Stimulated activated naive CD8-positive, alpha-beta T cell treated with anti-CD3 and anti-CD28 coated beads, Interleukin-15, Interleukin-2, amounts not matched to agents 100 ng/mL and 50 ng/mL, for 24 hours (primary cell): ENCODE results near the gene NCAM1.

Source experiments
- H3K27ac Mint-ChIP-seq: one replicate; pipeline ENCODE4 v1.8.0; 2021; ENCODE audit warnings: mild to moderate bottlenecking, mixed read lengths
- H3K27me3 Mint-ChIP-seq: one replicate; pipeline ENCODE4 v1.8.0; 2021; ENCODE audit warnings: mixed read lengths
- H3K36me3 Mint-ChIP-seq: one replicate; pipeline ENCODE4 v1.8.0; 2021; ENCODE audit warnings: low read depth, mixed read lengths
- H3K4me1 Mint-ChIP-seq: one replicate; pipeline ENCODE4 v1.8.0; 2021; ENCODE audit warnings: low read depth, mixed read lengths
- H3K4me3 Mint-ChIP-seq: one replicate; pipeline ENCODE4 v1.8.0; 2021; ENCODE audit warnings: mild to moderate bottlenecking, mixed read lengths
- H3K9me3 Mint-ChIP-seq: one replicate; pipeline ENCODE4 v1.8.0; 2021; ENCODE audit warnings: mixed read lengths

Gene NCAM1

DNA sequence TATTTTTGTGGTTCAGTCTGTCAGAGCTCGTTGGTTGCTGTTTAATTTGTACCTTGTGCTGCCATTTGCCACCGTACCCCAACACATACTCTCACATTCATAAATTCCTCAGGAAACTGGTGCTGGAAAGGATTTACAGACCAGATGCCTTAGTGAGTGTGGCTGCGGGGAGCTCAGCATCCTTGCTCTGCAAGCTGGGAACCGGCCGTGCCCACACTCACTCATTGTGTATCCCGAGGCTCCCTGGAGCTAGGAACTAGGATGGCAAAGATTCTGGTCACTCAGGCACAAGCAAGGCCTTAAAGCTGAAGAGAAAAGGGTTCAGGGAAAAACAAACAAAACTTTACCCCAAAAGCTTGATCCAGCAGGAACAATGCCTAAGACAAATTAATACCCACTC is 288.6 kb downstream of the NCAM1 start:
- peaks cover 4% of the 10 kb centered on the region for H3K4me1 Mint-ChIP-seq
- H3K27ac Mint-ChIP-seq, result no peak overlapping the region
- no peak overlapping the region for H3K4me3 Mint-ChIP-seq
- H3K36me3 Mint-ChIP-seq, result no peaks in the 10 kb centered on the region
- H3K9me3 Mint-ChIP-seq, result no peaks in the 10 kb centered on the region
- H3K27me3 Mint-ChIP-seq, result peaks cover 23% of the 10 kb centered on the region

- Mint-ChIP-seq H3K4me1 (peaks cover 4% of the 10 kb centered on the region), H3K27ac (no peak overlapping the region), H3K27me3 (peaks cover 17% of the 10 kb centered on the region), H3K9me3 (no peaks in the 10 kb centered on the region), H3K4me3 (no peak overlapping the region), H3K36me3 (no peaks in the 10 kb centered on the region)
Observed at GRCh38 chr11:113251281-113251680, 290.1 kb downstream of the NCAM1 start.

DNA sequence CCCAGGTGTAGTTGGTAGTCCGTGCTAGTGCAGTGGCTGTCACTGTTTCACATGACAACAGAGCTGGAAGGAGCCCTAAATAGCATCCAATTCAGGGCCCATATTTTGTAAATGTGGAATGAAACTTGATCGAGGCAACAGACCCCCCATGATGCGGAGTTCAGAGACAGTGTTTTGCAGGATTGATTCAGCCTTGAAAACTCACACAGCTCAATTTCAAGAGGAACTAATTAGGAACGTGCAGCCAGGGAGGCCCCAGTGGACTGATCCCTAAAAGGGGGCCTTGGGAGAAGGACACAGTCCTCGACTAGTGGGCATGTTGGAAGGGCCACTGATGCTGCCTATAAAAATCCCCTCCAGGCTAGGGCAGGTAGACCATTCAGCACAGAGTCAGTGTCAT is 292.2 kb downstream of the NCAM1 start:
- Mint-ChIP-seq H3K4me3 (no peak overlapping the region), H3K36me3 (no peaks in the 10 kb centered on the region), H3K27ac (no peak overlapping the region), H3K27me3 (peaks cover 4% of the 10 kb centered on the region), H3K4me1 (peaks cover 4% of the 10 kb centered on the region), H3K9me3 (no peaks in the 10 kb centered on the region)

GRCh38 chr11:113255096-113255495 is 293.9 kb downstream of the NCAM1 start:
- H3K27ac Mint-ChIP-seq, result no peak overlapping the region
- no peak overlapping the region for H3K4me3 Mint-ChIP-seq
- no peaks in the 10 kb centered on the region for H3K4me1 Mint-ChIP-seq
- H3K27me3 Mint-ChIP-seq, result peaks cover 4% of the 10 kb centered on the region
- no peaks in the 10 kb centered on the region for H3K9me3 Mint-ChIP-seq
- no peaks in the 10 kb centered on the region for H3K36me3 Mint-ChIP-seq

- H3K9me3 Mint-ChIP-seq, result no peaks in the 10 kb centered on the region
- no peaks in the 10 kb centered on the region for H3K27me3 Mint-ChIP-seq
- H3K27ac Mint-ChIP-seq, result no peak overlapping the region
- no peaks in the 10 kb centered on the region for H3K4me1 Mint-ChIP-seq
- no peak overlapping the region for H3K4me3 Mint-ChIP-seq
- no peaks in the 10 kb centered on the region for H3K36me3 Mint-ChIP-seq
Observed at GRCh38 chr11:113255741-113256140, 294.5 kb downstream of the NCAM1 start.

DNA sequence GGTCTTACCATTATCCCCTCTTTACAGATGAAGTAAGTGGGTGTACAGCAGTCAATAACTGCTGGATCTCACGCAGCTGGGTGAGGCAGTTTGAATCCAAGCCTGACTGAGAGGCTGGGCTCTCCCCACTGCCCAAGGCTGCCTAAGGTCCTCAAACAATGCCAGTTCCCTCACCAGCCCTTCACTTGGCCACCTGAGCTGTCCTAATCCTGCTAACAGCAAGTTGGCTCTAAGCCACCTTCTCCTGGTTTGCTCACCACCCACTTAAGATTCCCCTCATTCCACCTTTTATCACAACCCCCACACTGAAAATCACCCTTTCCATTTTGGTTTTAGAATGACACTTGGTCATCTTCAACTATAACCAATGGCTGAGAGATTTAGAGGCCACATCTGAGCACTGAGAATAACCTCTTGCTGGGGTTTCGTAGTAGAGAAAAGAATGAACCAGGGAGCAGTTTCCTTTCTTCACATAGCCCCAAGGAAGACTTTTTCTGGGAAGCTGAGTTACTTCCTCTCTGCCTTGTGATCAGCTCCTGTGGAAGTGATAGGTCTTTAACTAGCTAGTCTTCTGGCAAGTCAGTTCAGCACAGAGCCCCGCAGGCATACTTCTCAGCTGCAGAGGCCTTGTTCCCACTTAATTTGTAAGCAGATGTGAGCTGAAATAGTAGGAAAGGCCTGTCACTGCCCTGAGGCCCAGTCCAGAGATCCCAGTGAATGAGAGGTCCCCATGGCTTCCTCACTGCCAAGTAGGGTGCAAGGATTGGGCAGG is 295.4 kb downstream of the NCAM1 start:
- Mint-ChIP-seq H3K4me1 (no peaks in the 10 kb centered on the region), H3K9me3 (no peaks in the 10 kb centered on the region), H3K27me3 (no peaks in the 10 kb centered on the region), H3K27ac (no peak overlapping the region), H3K4me3 (no peak overlapping the region), H3K36me3 (no peaks in the 10 kb centered on the region)

GRCh38 chr11:113260096-113260425 is 298.8 kb downstream of the NCAM1 start:
- no peaks in the 10 kb centered on the region for H3K4me1 Mint-ChIP-seq
- H3K36me3 Mint-ChIP-seq, result no peaks in the 10 kb centered on the region
- H3K9me3 Mint-ChIP-seq, result no peaks in the 10 kb centered on the region
- H3K27ac Mint-ChIP-seq, result no peak overlapping the region
- no peaks in the 10 kb centered on the region for H3K27me3 Mint-ChIP-seq
- no peak overlapping the region for H3K4me3 Mint-ChIP-seq

DNA sequence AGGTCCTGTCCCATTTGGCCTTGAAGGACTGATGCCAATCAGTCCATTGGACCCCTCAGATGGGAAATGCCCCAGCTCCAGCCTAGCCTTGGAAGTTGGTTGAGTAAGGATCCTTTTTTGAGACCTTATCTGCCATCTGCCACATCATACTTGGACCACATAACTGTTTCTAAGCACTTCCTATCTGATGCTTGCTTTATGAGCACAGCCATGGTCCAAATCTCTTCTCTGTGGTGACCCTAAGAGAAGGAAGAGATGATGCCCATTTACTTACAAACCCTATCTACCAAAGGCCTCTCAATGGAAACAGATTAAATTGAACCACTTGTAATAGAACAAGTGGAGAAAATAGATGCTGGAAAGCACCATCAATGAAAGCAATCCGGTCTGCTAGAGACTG is 299.3 kb downstream of the NCAM1 start:
- Mint-ChIP-seq H3K27me3 (no peaks in the 10 kb centered on the region), H3K27ac (no peak overlapping the region), H3K9me3 (no peaks in the 10 kb centered on the region), H3K4me1 (no peaks in the 10 kb centered on the region), H3K36me3 (no peaks in the 10 kb centered on the region), H3K4me3 (no peak overlapping the region)

DNA sequence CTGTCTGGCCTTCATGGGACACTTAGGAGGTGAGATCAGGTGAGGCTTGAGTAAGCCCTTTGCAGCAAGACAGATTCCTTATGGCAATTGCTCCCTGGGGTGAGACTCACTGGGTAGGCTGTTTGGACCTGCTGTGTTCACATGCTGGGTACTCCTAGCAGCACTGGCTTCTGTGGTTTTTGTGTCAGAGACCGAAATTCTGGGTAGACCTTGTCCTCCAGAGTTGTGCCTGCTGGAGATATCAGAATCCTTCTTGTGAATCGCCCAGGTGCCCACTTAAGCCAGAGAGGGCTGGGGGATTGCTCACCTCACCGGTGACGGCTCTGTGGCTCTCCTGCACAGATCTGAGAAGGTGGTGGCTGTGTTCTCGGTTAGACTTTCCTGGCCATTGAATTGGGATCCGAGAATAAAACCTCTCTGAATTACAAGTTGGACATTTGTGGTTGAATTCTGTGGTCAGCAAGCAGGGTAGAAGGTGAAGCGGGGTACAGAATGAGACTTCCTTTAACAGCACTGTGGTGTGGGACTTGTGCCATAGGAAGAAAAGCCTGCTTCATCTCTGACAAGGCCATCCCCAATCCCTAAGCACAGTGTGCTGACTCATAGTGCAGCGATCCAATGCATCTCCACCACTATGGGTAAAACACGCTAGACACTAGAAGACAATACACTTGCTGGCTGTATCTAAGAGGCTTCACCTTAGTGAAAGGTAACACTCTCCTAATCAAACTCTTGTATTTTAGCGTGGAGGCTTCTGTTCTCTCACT is 300.7 kb downstream of the NCAM1 start:
- H3K4me3 Mint-ChIP-seq, result no peak overlapping the region
- no peaks in the 10 kb centered on the region for H3K36me3 Mint-ChIP-seq
- H3K27ac Mint-ChIP-seq, result no peak overlapping the region
- no peaks in the 10 kb centered on the region for H3K4me1 Mint-ChIP-seq
- no peaks in the 10 kb centered on the region for H3K27me3 Mint-ChIP-seq
- no peaks in the 10 kb centered on the region for H3K9me3 Mint-ChIP-seq

- H3K27me3 Mint-ChIP-seq, result no peaks in the 10 kb centered on the region
- no peak overlapping the region for H3K27ac Mint-ChIP-seq
- no peaks in the 10 kb centered on the region for H3K9me3 Mint-ChIP-seq
- no peaks in the 10 kb centered on the region for H3K4me1 Mint-ChIP-seq
- no peaks in the 10 kb centered on the region for H3K36me3 Mint-ChIP-seq
- H3K4me3 Mint-ChIP-seq, result no peak overlapping the region
Observed at GRCh38 chr11:113262594-113262993, 301.4 kb downstream of the NCAM1 start.

GRCh38 chr11:113263458-113264259 is 302.4 kb downstream of the NCAM1 start:
- Mint-ChIP-seq H3K27ac (no peak overlapping the region), H3K4me1 (no peaks in the 10 kb centered on the region), H3K36me3 (no peaks in the 10 kb centered on the region), H3K4me3 (no peak overlapping the region), H3K27me3 (no peaks in the 10 kb centered on the region), H3K9me3 (no peaks in the 10 kb centered on the region)

DNA sequence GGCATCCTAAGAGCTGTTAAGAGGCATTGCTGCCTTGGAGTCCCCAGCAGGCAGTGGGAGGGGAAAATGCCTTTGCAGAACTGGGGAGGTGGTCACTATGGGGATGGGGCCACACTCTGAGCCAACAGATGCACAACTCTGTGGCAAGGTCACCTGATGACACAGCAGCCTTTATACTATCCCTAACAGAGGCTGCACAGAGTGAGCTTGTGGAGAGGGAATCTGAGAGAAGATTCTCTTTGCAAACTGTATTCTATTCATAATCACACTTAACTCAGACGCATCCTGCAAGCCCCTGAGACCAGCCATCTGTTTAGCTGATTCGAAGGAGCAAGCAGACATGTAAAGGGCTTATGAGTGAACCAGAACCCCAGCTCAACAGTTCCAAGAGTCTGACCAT is 304.1 kb downstream of the NCAM1 start:
- H3K27me3 Mint-ChIP-seq, result no peaks in the 10 kb centered on the region
- no peaks in the 10 kb centered on the region for H3K9me3 Mint-ChIP-seq
- H3K27ac Mint-ChIP-seq, result no peak overlapping the region
- H3K36me3 Mint-ChIP-seq, result no peaks in the 10 kb centered on the region
- H3K4me1 Mint-ChIP-seq, result no peaks in the 10 kb centered on the region
- H3K4me3 Mint-ChIP-seq, result no peak overlapping the region

DNA sequence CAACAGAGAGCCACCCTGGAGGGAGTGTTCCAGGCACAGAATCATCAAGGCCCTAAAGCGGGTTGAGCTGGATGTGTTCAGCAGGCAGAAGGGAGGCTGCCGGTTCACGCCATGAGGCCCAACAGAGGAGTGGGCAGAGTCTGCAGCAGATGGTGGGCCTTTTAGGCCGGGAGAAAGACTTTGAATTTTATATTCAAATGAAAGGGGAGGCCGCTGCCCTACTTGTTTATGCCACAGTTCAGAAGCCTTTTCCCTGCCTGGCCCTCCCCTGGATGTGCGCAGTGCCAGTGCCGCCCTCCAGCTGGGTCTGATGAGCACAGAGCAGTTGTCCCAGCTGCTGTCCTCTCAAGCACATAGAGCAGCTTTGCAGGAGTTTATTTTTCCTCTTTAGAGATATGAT is 306.3 kb downstream of the NCAM1 start:
- Mint-ChIP-seq H3K4me1 (no peaks in the 10 kb centered on the region), H3K4me3 (no peak overlapping the region), H3K36me3 (no peaks in the 10 kb centered on the region), H3K9me3 (no peaks in the 10 kb centered on the region), H3K27me3 (no peaks in the 10 kb centered on the region), H3K27ac (no peak overlapping the region)

DNA sequence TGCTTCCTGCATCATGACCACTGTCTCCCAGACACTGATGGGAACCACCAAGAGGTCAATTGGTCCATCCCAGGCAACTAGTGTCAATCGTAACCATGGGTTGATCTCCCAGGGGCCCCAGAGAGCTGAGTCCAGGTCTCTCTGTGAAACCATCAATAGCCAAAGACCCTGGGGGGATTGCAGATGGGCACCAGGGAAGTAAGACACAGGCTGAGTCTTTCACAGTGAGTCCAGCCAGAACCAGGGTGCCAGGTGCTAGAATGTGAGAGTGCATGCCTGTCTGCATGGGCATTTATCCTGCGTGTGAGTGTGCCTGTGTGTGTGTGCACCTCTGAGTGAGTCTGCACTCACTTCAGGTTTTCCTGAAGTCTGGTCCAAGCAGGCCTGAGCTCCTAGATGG is 307.9 kb downstream of the NCAM1 start:
- Mint-ChIP-seq H3K27me3 (no peaks in the 10 kb centered on the region), H3K4me1 (no peaks in the 10 kb centered on the region), H3K4me3 (no peak overlapping the region), H3K9me3 (no peaks in the 10 kb centered on the region), H3K27ac (no peak overlapping the region), H3K36me3 (no peaks in the 10 kb centered on the region)

- Mint-ChIP-seq H3K36me3 (no peaks in the 10 kb centered on the region), H3K9me3 (no peaks in the 10 kb centered on the region), H3K27ac (no peak overlapping the region), H3K4me3 (no peak overlapping the region), H3K27me3 (no peaks in the 10 kb centered on the region), H3K4me1 (no peaks in the 10 kb centered on the region)
Observed at GRCh38 chr11:113269636-113270035, 308.4 kb downstream of the NCAM1 start.
